Measurements from ENCODE around the gene RPS6KA2.
A peak's percentile ranks its signal among the peaks of the same experiment; 100 is the strongest.
"Not testable (repeated sequence)": the region's sequence is repeated elsewhere in the genome, so short reads cannot be mapped to it uniquely, and the experiment has no call there.

RPS6KA2 gene

GRCh38 chr6:166406197-166406596 is 220.9 kb downstream of the RPS6KA2 start:
- Mint-ChIP-seq H3K4me1 (ENCODE audit: low read depth) (peaks cover 6% of the 10 kb centered on the region), H3K27ac (no peak overlapping the region), H3K4me3 (no peak overlapping the region), H3K27me3 (ENCODE audit: low read depth) (no peaks in the 10 kb centered on the region), H3K36me3 (ENCODE audit: low read depth) (no peaks in the 10 kb centered on the region), H3K9me3 (no peaks in the 10 kb centered on the region)
- DNase-seq (ENCODE audit: low spot score): no peak

- H3K36me3 Mint-ChIP-seq (ENCODE audit: low read depth): no peaks in the 10 kb centered on the region
- no peaks in the 10 kb centered on the region for H3K27me3 Mint-ChIP-seq (ENCODE audit: low read depth)
- no peak for DNase-seq (ENCODE audit: low spot score)
- no peak overlapping the region for H3K4me3 Mint-ChIP-seq
- H3K9me3 Mint-ChIP-seq: no peaks in the 10 kb centered on the region
- no peak overlapping the region for H3K27ac Mint-ChIP-seq
- peaks cover 4% of the 10 kb centered on the region for H3K4me1 Mint-ChIP-seq (ENCODE audit: low read depth)
Observed at GRCh38 chr6:166405386-166405785, 221.7 kb downstream of the RPS6KA2 start.

- peaks cover 6% of the 10 kb centered on the region for H3K27me3 Mint-ChIP-seq (ENCODE audit: low read depth)
- H3K36me3 Mint-ChIP-seq (ENCODE audit: low read depth): no peaks in the 10 kb centered on the region
- DNase-seq (ENCODE audit: low spot score): no peak
- no peaks in the 10 kb centered on the region for H3K9me3 Mint-ChIP-seq
- no peak overlapping the region for H3K27ac Mint-ChIP-seq
- H3K4me3 Mint-ChIP-seq: no peak overlapping the region
- peaks cover 4% of the 10 kb centered on the region for H3K4me1 Mint-ChIP-seq (ENCODE audit: low read depth)
Observed at GRCh38 chr6:166402582-166403277, 224.3 kb downstream of the RPS6KA2 start.

- not testable (repeated sequence) for H3K36me3 Mint-ChIP-seq (ENCODE audit: low read depth); H3K4me1 Mint-ChIP-seq (ENCODE audit: low read depth)
Observed at GRCh38 chr6:166400649-166401250, 226.3 kb downstream of the RPS6KA2 start.

GRCh38 chr6:166400181-166400580 is 226.9 kb downstream of the RPS6KA2 start:
- DNase-seq (ENCODE audit: low spot score): no peak
- Mint-ChIP-seq H3K36me3 (ENCODE audit: low read depth) (no peaks in the 10 kb centered on the region), H3K27me3 (ENCODE audit: low read depth) (peaks cover 9% of the 10 kb centered on the region), H3K27ac (no peak overlapping the region), H3K4me3 (no peak overlapping the region), H3K4me1 (ENCODE audit: low read depth) (peaks cover 4% of the 10 kb centered on the region), H3K9me3 (no peaks in the 10 kb centered on the region)

More at GRCh38 chr6:166400649-166401250, 226.3 kb downstream of the RPS6KA2 start:
- not testable (repeated sequence) for H3K9me3 Mint-ChIP-seq; H3K27me3 Mint-ChIP-seq (ENCODE audit: low read depth); H3K4me3 Mint-ChIP-seq; H3K27ac Mint-ChIP-seq
- peak; percentile 42 for DNase-seq (ENCODE audit: low spot score)

GRCh38 chr6:166398348-166398747 is 228.7 kb downstream of the RPS6KA2 start:
- no peaks in the 10 kb centered on the region for H3K36me3 Mint-ChIP-seq (ENCODE audit: low read depth)
- DNase-seq (ENCODE audit: low spot score): no peak
- peaks cover 17% of the 10 kb centered on the region for H3K27me3 Mint-ChIP-seq (ENCODE audit: low read depth)
- no peaks in the 10 kb centered on the region for H3K9me3 Mint-ChIP-seq
- peaks cover 4% of the 10 kb centered on the region for H3K4me1 Mint-ChIP-seq (ENCODE audit: low read depth)
- H3K27ac Mint-ChIP-seq: no peak overlapping the region
- no peak overlapping the region for H3K4me3 Mint-ChIP-seq

GRCh38 chr6:166397849-166398248 is 229.2 kb downstream of the RPS6KA2 start:
- Mint-ChIP-seq H3K9me3 (no peaks in the 10 kb centered on the region), H3K27me3 (ENCODE audit: low read depth) (peaks cover 17% of the 10 kb centered on the region), H3K4me3 (no peak overlapping the region), H3K27ac (no peak overlapping the region), H3K4me1 (ENCODE audit: low read depth) (peaks cover 4% of the 10 kb centered on the region), H3K36me3 (ENCODE audit: low read depth) (no peaks in the 10 kb centered on the region)
- no peak for DNase-seq (ENCODE audit: low spot score)

GRCh38 chr6:166395778-166396177 is 231.3 kb downstream of the RPS6KA2 start:
- Mint-ChIP-seq H3K4me1 (ENCODE audit: low read depth) (peaks cover 2% of the 10 kb centered on the region), H3K27ac (no peak overlapping the region), H3K9me3 (no peaks in the 10 kb centered on the region), H3K4me3 (no peak overlapping the region), H3K27me3 (ENCODE audit: low read depth) (peaks cover 26% of the 10 kb centered on the region), H3K36me3 (ENCODE audit: low read depth) (no peaks in the 10 kb centered on the region)
- no peak for DNase-seq (ENCODE audit: low spot score)

GRCh38 chr6:166395351-166395750 is 231.7 kb downstream of the RPS6KA2 start:
- Mint-ChIP-seq H3K9me3 (no peaks in the 10 kb centered on the region), H3K36me3 (ENCODE audit: low read depth) (no peaks in the 10 kb centered on the region), H3K4me3 (no peak overlapping the region), H3K4me1 (ENCODE audit: low read depth) (peaks cover 2% of the 10 kb centered on the region), H3K27me3 (ENCODE audit: low read depth) (peaks cover 30% of the 10 kb centered on the region), H3K27ac (no peak overlapping the region)
- no peak for DNase-seq (ENCODE audit: low spot score)

- Mint-ChIP-seq H3K9me3 (no peaks in the 10 kb centered on the region), H3K27ac (no peak overlapping the region), H3K36me3 (ENCODE audit: low read depth) (no peaks in the 10 kb centered on the region), H3K4me3 (no peak overlapping the region), H3K4me1 (ENCODE audit: low read depth) (peaks cover 2% of the 10 kb centered on the region), H3K27me3 (ENCODE audit: low read depth) (peaks cover 28% of the 10 kb centered on the region)
- no peak for DNase-seq (ENCODE audit: low spot score)
Observed at GRCh38 chr6:166394036-166394892, 232.8 kb downstream of the RPS6KA2 start.

- Mint-ChIP-seq H3K4me3 (no peak overlapping the region), H3K9me3 (no peaks in the 10 kb centered on the region), H3K27ac (no peak overlapping the region)
Observed at GRCh38 chr6:166393535-166393823, 233.6 kb downstream of the RPS6KA2 start.

GRCh38 chr6:166392755-166393534 is 234.1 kb downstream of the RPS6KA2 start:
- not testable (repeated sequence) for H3K4me3 Mint-ChIP-seq; H3K27ac Mint-ChIP-seq; H3K36me3 Mint-ChIP-seq (ENCODE audit: low read depth); H3K4me1 Mint-ChIP-seq (ENCODE audit: low read depth); H3K9me3 Mint-ChIP-seq; DNase-seq (ENCODE audit: low spot score)
- peaks cover 25% of the 10 kb centered on the region for H3K27me3 Mint-ChIP-seq (ENCODE audit: low read depth)

More at GRCh38 chr6:166393535-166393823, 233.6 kb downstream of the RPS6KA2 start:
- Mint-ChIP-seq H3K36me3 (ENCODE audit: low read depth) (no peaks in the 10 kb centered on the region), H3K27me3 (ENCODE audit: low read depth) (peaks cover 25% of the 10 kb centered on the region), H3K4me1 (ENCODE audit: low read depth) (peaks cover 2% of the 10 kb centered on the region)
- no peak for DNase-seq (ENCODE audit: low spot score)

- no peaks in the 10 kb centered on the region for H3K9me3 Mint-ChIP-seq
- H3K27me3 Mint-ChIP-seq (ENCODE audit: low read depth): peaks cover 21% of the 10 kb centered on the region
- DNase-seq (ENCODE audit: low spot score): no peak
- no peak overlapping the region for H3K27ac Mint-ChIP-seq
- H3K4me3 Mint-ChIP-seq: no peak overlapping the region
- H3K36me3 Mint-ChIP-seq (ENCODE audit: low read depth): no peaks in the 10 kb centered on the region
- H3K4me1 Mint-ChIP-seq (ENCODE audit: low read depth): peaks cover 2% of the 10 kb centered on the region
Observed at GRCh38 chr6:166389119-166389518, 237.9 kb downstream of the RPS6KA2 start.
